HG03571 (cell line): ENCODE data around the gene FRMD6.
"Not testable (repeated sequence)": the region's sequence is repeated elsewhere in the genome, so short reads cannot be mapped to it uniquely, and the experiment has no call there.

ENCODE experiments used
- ATAC-seq: cut with Tn5 transposase; IDR thresholded peaks from one replicate; pipeline ENCODE4 v1.9.1; 2021; ENCODE audit not compliant: unreplicated experiment

FRMD6 gene

DNA sequence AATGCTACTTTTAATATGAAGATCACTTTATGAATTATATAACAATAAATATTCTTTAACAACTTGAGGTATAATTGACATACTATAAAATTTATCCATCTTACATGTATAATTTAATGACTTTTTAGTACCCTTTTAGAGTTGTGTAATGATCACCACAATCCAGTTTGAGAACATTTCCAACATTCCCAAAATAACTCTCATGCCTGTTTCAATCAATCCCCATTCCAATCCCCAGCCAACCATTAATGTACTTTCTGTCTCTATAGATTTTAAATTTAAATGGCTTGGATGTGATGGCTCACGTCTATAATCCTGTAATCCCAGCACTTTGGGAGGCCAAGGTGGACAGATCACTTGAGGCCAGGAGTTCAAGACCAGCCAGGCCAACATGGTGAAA, 23.5 kb upstream of the FRMD6 start:
- ATAC-seq: no peak

DNA sequence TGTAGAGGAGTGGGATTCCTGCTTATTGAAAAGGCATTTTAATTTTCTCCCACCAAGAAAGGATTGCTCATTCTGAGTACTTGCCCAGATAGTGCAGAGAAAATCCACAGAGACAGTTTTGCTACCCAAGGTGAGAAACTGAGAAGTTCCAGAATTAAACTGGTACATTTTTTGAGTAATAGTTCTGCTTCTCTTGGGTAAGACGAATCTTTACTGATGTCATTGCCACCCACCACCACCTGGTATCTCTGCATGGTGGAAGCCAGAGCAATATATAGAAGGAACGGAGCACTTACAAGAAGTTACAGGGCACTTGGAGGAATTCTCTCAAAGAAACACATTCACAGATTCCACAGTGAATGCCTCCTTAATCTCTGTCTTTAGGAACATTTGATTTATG, 20.7 kb upstream of the FRMD6 start:
- ATAC-seq: no peak

DNA sequence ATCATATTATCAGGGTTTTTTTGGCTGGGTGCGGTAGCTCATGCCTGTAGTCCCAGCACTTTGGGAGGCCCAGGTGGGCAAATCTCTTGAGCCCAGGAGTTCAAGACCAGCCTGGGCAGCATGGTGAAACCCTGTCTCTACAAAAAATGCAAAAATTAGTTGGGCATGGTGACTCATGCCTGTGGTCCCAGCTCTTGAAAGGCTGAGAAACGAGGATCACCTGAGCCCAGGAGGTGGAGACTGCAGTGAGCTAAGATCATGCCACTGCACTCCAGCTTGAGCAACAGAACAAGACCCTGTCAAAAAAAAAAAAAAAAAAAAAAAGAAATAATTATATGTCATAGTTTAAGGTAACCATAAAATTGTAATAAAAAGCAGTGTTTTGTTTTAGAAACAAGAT, 18.4 kb upstream of the FRMD6 start:
- not testable (repeated sequence) for ATAC-seq

DNA sequence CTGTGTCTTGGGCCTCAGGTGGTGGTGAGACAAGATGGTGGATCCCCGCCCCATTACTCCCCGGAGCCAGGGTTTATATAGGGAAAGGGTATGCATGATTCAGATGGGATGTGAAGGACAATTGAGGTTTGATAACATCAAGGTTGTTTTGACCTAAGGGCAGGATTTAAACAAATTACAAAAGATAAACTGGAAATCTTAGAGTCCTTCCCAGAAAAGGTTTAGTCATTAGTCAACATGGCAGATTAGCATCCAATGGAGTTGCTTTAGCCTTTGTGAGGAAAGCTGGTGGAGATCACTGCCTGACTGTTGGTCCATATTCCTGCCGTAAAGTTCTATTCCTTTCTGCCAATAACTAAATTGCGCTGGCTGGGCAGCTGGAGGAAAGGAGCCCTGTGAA, 15.6 kb upstream of the FRMD6 start:
- no peak for ATAC-seq

DNA sequence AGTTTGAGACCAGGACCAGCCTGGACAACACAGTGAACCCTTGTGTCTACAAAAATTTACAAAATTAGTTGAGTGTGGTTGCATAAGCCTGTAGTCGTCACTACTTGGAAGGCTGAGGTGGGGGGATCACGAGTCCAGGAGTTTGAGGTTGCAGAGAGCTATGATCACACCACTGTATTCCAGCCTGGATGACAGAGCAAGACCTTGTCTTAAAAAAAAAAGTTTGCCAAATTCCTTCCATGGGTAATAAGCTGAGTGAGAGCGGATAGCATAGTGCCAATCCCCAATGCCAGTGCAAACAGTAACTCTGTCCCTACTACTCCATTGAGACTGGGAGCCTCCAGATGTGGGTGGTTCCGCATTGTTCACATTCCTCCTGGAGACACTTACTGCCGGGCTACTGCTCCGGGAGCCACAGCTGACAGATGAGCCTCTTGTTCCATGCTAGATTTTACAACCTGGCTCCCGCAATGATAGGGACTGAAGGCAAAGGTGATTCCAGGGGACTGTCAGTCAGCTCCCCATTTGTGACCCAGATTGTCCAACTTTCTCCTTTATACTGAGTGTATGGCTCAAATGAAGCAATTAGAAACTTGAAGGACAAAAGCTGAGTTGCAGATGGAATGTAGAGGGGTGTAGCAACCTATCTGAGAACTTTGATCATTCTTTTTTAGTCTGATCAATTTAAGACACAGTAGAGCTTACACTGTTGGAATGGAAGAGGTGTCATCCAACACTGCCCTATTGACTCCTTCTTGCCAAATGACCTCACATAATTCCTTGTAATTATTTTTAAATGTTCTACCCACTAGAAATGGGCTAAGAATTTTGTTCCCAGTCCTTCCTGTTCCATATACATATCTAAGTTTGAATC, 13.4 kb upstream of the FRMD6 start:
- no peak for ATAC-seq

DNA sequence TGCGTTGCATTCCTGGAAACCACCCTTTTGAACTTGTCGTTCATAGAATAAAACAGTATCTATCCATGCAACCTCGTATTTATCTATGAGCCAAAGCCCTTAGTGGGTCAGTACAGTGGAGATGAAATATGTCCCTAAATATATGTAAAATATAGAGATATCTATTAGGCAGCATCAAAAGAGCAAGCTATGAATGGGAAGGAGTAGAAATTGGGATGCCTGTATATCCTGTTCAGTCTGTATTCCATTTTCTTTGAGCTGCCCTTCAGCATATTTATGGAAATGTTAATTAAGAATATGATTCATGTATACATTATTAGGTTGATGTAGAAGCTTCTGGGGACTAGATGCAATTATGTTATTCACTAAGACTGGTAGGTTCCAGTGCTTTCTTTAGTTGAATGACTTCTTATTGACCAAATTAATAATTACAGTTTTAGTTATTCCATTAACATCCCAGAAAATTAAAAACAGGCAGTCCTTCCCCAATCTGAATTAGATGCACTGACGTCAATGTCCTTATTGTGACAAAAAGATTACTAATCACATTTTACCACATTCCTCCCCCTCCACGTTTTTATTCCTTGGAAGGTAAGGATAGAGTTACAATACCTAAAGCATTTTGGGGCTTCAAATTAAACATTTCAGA, 11.9 kb upstream of the FRMD6 start:
- no peak for ATAC-seq

DNA sequence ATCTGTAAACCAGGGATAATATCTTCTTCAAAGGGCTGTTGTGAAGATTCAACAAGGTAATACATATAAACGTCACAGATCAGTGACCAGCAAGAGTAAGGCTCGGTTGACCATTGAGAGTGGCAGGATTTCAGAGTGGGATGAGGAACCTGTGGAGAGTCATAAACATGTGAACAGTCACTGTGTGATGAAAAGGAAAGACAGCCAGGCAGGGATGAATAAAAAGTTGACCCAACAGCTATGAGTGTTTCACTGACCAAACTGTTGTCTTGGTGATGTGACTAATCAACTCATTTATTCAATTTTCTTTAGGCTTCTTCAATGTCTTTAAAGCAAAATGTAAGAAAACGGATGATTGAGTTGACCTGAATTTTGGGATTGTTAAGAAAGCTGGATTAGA, 8.6 kb upstream of the FRMD6 start:
- ATAC-seq: no peak

DNA sequence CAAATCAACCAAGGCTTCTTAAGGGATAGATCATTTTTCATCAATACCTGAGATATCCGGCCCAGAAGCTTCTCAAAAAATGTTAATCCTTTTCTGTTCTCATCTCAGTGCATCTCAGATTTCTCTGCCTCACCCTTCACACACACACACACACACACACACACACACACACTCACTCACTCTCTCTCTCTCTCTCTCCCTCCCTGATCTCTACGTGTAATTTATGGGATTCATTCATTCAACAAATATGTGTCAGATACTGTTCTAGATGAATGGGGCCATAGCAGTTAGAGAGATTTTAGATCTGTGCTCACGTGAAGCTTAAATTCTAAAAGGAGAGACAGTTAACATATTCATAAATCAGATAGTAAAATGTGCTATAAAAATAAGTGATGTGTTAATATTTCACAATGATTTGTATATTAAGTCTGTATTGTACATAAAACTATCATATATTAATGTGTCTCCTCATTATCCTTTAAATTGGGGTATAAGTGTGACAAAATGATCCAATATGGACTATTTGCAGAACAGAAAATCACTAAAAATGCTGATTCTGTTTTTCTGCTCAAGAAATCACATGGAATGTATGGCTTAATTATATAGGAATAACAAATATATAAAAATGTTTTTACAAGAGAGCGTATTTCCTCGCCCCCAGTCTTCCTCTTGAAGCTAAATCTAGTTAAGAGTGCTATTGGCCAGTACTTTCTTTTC, 7.3 kb upstream of the FRMD6 start:
- no peak for ATAC-seq

DNA sequence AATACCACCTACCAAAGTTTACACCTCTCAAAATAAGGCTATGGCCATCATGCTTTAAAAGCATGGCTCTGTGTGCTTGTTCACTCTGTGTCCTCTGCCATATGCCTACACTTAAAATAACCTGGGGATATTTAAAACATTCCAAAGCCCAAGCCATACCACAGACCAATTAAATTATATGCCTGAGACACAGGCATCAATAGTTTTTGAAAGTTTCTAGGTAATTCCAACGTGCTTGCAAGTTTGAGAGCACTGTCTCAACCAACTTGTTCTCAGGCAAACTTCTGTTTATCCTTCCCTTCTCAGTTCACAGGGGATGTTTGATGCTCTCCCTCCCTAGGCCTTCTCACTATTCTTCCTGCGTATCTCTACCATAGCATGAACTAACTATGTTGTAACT, 3.4 kb upstream of the FRMD6 start:
- ATAC-seq: no peak

DNA sequence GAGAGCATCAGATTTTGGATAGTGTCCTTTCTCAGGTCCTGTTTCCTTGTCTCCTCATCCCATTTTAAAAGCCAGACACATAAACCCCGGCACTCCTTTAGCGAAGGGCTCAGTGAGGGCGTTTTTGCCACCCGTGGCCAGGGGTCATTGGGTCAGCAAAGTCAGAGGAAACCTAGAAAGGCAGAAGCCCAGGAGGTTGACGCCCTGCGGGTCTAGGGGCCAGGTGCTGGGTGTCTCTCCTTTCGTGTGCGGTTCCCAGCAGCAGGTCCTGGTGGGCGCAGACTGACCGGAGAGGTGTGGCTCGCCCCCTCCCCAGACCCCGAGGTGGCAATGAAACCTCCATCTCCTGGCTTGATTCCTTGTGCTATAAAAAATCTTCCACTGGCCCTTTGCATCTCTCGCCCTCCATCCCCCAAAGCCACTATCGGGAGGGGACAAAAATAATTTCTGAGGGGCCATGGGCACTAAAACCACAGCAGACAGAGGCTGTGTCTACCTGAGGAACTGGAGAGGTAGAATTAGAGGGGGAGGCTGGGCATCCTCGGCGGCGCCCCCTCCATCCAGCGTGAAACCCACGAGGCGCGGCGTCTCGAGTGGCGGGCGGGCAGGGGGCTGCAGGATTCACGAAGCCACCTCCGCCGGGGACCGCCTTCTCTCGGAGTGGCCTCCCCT, 858 bp upstream of the FRMD6 start:
- no peak for ATAC-seq

DNA sequence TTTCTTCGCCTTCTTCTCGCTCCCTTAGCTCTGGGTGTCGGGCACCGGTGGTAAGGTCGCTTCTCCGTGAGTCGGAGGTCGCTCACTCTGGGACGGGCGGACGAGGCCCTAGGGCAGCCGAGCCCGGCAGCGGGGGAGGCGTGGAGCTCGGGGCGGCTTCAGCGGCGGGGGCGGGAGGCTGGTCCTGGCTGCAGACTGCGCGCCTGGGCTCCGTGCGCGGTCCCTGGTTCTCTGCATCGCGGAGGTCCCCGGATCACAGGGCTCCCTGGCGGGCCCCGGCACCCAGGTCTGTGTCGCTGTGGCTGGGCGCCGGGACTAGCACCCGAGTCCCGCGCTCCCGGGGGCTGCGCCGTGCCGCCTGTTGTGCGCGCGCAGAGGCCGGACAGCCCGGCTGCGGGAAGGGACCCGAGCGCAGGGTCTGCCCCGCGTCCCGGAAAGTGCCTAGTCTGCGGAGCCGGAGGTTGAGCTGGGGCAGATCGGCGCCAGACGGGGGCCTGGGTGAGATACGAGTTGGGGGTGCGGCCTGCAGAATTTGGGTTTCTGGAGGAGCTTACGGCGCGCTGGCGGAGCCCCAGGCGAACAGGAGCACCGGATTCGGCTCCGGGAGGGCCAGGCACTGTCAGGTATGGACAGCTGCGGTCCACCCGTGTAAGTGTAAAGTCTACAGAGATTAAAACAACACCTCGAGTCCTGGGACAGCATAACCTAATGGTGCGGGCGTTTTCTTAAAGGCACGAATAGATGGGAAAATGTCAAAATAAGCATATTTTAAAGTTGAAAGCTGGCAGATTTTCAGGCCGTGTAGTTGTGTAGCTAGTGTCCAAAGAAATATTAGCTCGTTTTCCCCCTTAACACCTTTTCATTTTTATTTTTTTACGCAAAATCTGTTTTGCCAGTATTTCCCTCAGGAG, 713 bp downstream of the FRMD6 start:
- ATAC-seq: peak; percentile 40

DNA sequence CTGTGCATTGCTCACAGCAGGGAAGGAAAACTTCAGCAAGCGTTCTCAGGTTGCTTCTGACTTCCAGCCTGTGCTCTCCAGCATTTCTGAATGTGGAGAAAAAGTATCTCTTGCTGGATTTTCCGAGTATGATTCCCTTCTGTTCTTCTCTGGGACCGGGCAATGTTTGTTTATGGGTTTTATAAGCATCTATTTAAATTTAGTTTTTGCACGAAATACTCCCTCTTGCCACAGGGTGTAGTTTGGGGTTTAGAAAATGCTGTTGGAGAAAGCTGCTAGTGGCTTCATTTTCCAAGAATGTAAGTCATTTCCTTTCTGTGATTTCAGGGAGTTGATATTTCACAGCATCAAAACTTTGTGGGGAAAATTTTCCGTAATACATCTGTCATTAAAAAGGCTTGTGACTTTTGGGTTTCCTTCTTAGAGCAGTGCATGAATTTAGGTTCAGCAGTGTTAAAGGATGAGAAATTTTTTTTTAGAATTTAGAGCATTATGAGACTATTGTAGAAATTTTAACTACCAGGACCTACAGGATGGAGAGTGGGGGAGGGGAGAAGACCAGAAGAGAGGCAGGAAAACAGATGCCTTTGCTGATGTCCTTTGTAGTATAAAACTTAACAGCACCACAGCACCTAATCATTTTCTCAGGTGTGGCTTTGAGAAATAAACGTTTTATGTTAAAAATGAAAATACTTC, 1.5 kb downstream of the FRMD6 start:
- no peak for ATAC-seq

DNA sequence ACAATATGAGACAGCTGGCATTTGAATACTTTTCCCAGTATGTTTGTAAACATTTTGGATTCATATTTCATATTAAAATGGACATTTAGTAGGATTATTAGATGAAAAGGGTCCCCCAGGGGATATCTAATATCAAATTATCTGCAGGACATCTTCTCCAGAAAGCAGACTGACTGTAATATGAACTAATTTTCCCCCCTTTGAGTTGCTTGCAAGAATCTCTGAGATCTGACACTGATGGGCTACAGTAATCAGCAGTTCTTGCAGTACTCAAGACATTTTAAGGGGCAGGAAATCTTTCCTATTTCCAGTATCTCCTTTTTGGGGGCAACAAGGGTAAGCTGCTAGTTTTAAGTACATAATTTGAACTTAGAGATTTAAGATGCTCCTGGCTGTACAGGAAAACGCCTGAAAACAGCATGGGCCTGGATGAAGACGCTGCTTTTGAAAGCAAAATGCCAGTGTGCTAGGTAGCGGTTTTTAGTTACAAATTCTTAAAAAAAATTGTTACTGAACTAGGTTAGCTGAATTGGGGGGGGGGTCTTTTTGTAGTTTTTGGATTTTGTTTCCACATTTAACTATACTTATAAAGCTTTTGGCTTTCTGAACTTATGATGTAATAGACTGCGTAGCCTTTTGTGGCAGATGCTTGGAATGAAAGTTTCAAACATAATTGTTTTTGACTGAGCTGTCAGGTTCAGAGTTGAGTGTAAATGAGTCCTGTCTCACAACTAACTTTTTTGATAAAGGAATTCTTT, 2.2 kb downstream of the FRMD6 start:
- no peak for ATAC-seq

DNA sequence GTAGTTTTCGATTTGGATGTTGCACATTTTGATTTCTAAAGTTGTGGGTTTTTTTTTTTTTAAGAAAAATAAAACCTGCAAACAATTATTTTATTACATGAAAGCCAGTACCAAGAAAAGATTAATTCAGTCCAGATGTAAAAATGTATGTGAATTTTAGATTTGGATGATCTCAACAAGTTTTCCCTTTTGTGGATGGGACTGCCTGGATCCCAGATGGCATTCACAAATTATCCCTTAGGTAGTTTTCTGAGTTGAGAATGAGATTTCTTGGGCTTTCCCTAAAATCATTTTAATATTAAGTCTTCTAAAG, 2.8 kb downstream of the FRMD6 start:
- no peak for ATAC-seq

DNA sequence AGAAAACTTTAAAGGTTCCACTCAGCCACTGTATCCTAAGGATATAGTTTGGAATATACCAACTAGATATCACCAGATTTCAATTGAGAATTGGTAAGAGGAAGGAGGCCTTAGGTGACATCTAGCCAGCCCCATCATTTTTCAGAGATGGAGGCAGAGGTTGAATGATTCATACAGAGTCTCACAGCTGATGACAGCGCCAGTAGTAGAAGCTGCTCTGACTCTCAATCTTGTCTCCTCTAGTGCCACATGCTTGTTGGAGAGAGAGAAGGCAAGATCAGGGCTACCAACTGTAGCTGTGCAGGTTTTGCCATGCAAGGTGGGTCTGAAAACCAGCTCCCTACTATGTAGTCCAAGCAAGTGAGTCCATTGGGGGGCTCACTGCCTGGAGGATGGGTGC, 6.1 kb downstream of the FRMD6 start:
- ATAC-seq: no peak

DNA sequence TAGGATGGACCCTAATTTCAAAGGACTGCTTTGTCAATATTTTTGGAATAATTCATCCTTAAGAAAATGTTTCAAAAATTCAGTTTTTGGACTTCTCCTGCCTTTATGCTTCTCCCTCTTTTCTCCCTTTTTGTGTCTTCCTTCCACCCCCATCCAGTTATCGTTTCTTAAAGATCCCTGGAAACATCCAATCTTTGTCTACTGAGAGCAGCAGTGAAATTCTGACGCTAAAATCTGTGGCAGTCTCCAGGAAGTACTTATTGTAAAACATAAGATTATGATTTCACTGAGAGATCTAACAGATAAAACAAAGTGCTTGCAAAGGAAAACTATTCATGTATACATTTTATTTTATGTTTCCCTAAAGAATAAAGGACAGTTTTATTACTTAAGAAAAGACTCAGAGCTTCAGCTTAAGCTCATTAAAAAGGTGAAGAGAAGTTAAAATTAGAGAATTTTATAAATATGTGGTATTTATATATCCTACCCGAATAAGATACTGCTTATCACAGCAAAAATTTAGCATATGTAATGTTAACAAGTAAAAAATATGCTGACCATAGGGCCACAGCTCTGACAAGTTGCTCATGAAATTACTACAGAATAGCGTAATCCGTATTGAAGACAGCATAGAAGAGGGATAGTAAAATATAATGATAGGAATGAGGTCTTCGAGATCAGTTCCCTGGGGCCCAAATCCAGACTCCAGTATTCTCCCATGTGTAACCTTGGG, 6.9 kb downstream of the FRMD6 start:
- no peak for ATAC-seq

DNA sequence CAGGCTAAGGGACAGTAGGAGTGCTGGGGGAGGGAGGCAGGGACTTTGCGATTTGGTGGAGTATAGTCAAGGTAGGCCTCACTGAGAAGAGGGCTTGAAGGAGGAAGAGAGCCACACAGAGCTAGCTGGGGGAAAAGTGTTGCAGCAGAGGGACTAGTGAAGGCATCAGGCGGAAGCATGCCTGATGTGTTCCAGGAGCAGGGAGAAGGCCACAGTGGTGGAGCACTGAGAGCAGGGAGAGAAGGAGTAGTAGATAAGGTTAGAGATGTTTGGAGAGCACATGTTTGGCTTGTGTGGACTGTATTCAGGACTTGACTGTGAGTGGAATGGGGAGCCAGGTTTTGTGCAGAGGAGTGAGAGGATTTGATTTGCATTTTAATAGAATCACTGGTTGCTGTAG, 9.0 kb downstream of the FRMD6 start:
- no peak for ATAC-seq

DNA sequence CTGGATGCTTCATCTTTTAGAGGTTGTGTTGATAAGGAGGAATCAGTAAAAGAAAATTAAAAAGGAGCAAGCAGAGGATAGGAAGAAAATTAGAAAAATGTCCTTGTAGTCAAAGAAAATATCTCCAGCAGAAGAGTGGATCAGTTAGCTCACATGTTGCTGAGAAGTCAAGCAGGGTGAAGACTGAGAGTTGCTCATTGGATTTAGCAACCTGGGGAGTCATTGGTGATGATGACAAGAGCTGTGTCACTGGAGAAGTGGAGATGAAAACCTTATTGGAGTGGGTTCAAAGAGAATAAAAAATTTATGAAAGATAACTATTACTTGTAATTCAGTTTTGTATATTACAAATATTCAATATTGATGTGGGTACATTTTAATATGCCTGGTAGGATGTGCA, 9.8 kb downstream of the FRMD6 start:
- no peak for ATAC-seq
